GM19328 (cell line): ENCODE data around the gene TCTA.

Experiments
- ATAC-seq: cut with Tn5 transposase; IDR thresholded peaks from one replicate; pipeline ENCODE4 v1.9.1; 2021; ENCODE audit warnings: mild to moderate bottlenecking, moderate library complexity; ENCODE audit not compliant: unreplicated experiment

Gene TCTA

GRCh38 chr3:49456466-49456865 lies 44.2 kb downstream of the TCTA start:
- ATAC-seq, result no peak

GRCh38 chr3:49460188-49460890 lies 48.1 kb downstream of the TCTA start:
- ATAC-seq, result no peak

GRCh38 chr3:49460956-49461355 lies 48.7 kb downstream of the TCTA start:
- ATAC-seq, result no peak

- no peak for ATAC-seq
Observed at GRCh38 chr3:49461443-49462171, 49.4 kb downstream of the TCTA start.

GRCh38 chr3:49462222-49462621 lies 50.0 kb downstream of the TCTA start:
- ATAC-seq, result no peak

- ATAC-seq, result no peak
Observed at GRCh38 chr3:49465270-49466034, 53.2 kb downstream of the TCTA start.
